ENCODE measurements around the gene C2CD2L.
"Not testable (repeated sequence)": the region's sequence is repeated elsewhere in the genome, so short reads cannot be mapped to it uniquely, and the experiment has no call there.

The C2CD2L gene

GRCh38 chr11:119153049-119153818, 46.1 kb downstream of the C2CD2L start:
- FAIRE-seq = no peak

DNA sequence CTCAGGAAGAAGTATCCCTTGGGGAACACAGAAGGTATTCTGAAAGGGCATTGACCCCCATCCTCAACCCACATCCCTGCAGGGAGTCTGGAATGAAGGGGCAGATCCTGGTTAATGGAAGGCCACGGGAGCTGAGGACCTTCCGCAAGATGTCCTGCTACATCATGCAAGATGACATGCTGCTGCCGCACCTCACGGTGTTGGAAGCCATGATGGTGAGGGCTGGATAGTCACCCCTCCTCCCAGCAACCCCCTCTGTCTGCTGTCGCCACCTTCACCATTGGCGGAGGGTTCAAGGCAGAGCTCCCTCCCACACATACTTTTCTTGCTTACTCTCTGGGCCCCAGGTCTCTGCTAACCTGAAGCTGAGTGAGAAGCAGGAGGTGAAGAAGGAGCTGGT, 47.0 kb downstream of the C2CD2L start:
- FAIRE-seq = no peak

GRCh38 chr11:119155733-119156492, 48.8 kb downstream of the C2CD2L start:
- FAIRE-seq = no peak

DNA sequence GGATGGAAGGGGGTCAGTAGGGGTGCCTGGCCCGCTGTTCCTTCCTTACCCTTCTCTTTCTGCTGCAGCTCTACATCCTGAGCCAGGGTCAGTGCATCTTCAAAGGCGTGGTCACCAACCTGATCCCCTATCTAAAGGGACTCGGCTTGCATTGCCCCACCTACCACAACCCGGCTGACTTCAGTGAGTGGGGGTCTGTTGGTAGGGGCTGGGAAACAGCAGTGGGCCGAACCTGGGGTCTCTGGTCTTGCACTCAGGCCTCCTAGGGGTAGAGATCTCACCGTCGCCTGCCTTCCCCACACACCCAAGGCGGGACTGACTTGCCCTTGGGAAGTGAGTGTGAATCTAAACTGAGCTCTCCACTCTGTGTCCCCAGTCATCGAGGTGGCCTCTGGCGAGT, 49.4 kb downstream of the C2CD2L start:
- FAIRE-seq = no peak

- no peak for FAIRE-seq
Observed at GRCh38 chr11:119157063-119157462, 49.9 kb downstream of the C2CD2L start.

GRCh38 chr11:119158467-119158866, 51.3 kb downstream of the C2CD2L start:
- FAIRE-seq = no peak

DNA sequence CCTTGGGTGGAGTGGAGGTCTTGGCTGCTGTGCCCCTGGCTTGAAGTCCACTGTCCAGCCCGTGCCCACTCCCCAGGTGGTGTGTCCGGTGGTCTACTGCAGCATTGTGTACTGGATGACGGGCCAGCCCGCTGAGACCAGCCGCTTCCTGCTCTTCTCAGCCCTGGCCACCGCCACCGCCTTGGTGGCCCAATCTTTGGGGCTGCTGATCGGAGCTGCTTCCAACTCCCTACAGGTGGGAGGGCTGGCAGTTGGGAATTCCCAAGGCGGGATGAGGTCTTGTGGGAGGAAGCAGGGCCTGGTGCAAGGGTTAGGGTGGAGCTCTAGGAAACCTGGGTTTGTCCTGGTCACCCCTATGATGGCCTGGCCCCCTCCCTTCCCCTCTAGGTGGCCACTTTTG, 53.0 kb downstream of the C2CD2L start:
- FAIRE-seq = no peak

GRCh38 chr11:119161871-119162270, 54.7 kb downstream of the C2CD2L start:
- no peak for FAIRE-seq

DNA sequence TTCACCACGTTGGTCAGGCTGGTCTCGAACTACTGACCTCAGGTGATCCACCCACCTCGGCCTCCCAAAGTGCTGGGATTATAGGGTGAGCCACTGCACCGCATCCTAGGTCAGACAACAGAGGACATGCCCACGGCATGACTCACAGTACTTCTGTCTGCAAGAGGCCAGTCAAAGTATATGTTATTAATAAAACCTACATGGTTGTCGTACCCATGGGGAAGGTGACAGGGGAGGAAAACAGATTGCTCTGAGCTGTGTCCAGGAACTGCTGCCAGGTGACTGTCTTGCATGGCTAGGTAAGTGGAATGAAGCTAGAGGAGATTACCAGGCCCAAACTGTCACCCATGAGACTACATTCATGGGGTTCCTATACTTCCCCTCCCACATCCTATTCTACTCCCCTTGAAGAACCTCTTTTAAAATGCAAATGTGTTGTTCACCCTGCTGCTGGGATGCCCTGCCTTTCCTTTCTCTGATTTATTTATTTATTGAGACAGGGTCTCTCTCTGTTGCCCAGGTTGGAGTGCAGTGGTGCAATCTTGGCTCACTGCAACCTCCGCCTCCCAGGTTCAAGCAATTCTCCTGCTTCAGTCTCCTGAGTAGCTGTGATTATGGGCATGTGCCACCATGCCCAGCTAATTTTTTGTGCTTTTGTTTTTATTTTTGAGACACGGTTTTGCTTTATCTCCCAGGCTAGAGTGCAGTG, 59.4 kb downstream of the C2CD2L start:
- FAIRE-seq = no peak

GRCh38 chr11:119167077-119167458, 59.9 kb downstream of the C2CD2L start:
- not testable (repeated sequence) for FAIRE-seq

GRCh38 chr11:119167933-119168332, 60.8 kb downstream of the C2CD2L start:
- FAIRE-seq = no peak

Measured in G401.6 (cell line).